ENCODE measurements around the gene WIZ.

Gene WIZ

DNA sequence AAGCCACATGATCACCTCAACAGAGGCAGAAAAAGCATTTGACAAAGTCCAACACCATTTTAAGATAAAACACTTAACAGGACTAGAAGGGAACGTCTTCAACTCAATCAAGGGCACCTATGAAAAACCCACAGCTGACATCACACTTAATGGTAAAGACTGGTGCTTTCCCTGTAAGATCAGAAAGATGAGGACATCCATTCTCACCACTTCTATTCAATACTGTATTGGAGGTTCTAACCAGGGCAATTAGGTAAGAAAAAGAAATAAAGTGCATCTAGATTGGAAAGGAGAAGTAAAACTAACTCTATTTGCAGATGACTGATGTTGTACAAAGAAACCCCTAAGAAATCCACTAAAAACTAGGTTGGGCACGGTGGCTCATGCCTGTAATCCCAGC, 58.9 kb downstream of the WIZ start:
- H3K79me2 ChIP-seq (ENCODE audit: control insufficient read depth, low read length): peaks cover 46% of the 10 kb centered on the region
- H3K36me3 ChIP-seq (ENCODE audit: control insufficient read depth, low read length): peaks cover 55% of the 10 kb centered on the region
- no peak for TF ChIP-seq CTCF (IDR thresholded peaks at IDR 0.05; ENCODE audit: low read depth, low read length, poor library complexity, severe bottlenecking)
- TF ChIP-seq EZH2phosphoT487 (IDR thresholded peaks at IDR 0.05; ENCODE audit: borderline replicate concordance, low read length): no peak

DNA sequence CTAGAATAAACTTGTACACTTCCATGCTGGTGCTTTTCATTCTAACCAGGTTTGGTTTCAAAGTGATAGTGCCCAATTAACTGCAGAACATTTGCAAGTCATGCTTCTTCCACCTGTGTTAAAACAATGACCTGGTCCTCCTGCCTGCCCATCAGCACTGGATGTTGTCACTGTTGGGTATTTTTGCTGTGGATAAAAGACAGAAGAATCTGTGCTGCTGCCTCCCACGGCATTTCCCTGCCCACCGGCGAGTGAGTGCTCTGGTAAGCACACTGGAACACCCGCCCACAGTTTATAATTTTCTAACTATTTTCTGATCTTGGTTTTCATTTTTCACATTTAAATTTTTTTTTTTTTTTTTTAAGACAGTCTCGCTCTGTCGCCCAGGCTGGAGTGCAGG, 67.9 kb downstream of the WIZ start:
- Histone ChIP-seq H3K79me2 (ENCODE audit: control insufficient read depth, low read length) (peaks cover 46% of the 10 kb centered on the region), H3K9me2 (replicated peaks; ENCODE audit: control insufficient read depth, low read length) (no peaks in the 10 kb centered on the region), H3K36me3 (ENCODE audit: control insufficient read depth, low read length) (peaks cover 27% of the 10 kb centered on the region), H3F3A (ENCODE audit: control insufficient read depth, insufficient read depth) (peaks cover 30% of the 10 kb centered on the region), H4K20me1 (ENCODE audit: control insufficient read depth, insufficient read depth, low read depth, low read length) (peaks cover 5% of the 10 kb centered on the region; the same call in 1 of the 2 replicates), H3K4me3 (ENCODE audit: low read length) (no peak overlapping the region), H3K4me2 (ENCODE audit: low read length) (peak overlapping the region; percentile 69; the same call in 1 of the 2 replicates), H3K9me3 (ENCODE audit: control insufficient read depth, insufficient read depth, low read length) (no peaks in the 10 kb centered on the region), H3K4me1 (ENCODE audit: control insufficient read depth, low read length) (peaks cover 29% of the 10 kb centered on the region), H3K27me3 (ENCODE audit: control insufficient read depth, low read length) (no peaks in the 10 kb centered on the region), H3K27ac (ENCODE audit: low read depth, low read length) (peak overlapping the region; percentile 9; the same call in 1 of the 2 replicates)
- TF ChIP-seq CTCF (IDR thresholded peaks at IDR 0.05; ENCODE audit: low read depth, low read length, poor library complexity, severe bottlenecking) (no peak), EZH2phosphoT487 (IDR thresholded peaks at IDR 0.05; ENCODE audit: borderline replicate concordance, low read length) (no peak)

More for the DNA sequence above, 58.9 kb downstream of the WIZ start:
- Histone ChIP-seq H3K27ac (ENCODE audit: low read depth, low read length) (no peak overlapping the region), H3F3A (ENCODE audit: control insufficient read depth, insufficient read depth) (0 out of 2 replicates have a peak, but pooled peaks cover 3% of the 10 kb centered on the region), H3K4me3 (ENCODE audit: low read length) (no peak overlapping the region), H3K9me3 (ENCODE audit: control insufficient read depth, insufficient read depth, low read length) (no peaks in the 10 kb centered on the region), H3K4me1 (ENCODE audit: control insufficient read depth, low read length) (no peaks in the 10 kb centered on the region), H3K4me2 (ENCODE audit: low read length) (no peak overlapping the region), H3K9me2 (replicated peaks; ENCODE audit: control insufficient read depth, low read length) (no peaks in the 10 kb centered on the region), H3K27me3 (ENCODE audit: control insufficient read depth, low read length) (no peaks in the 10 kb centered on the region), H4K20me1 (ENCODE audit: control insufficient read depth, insufficient read depth, low read depth, low read length) (peaks cover 4% of the 10 kb centered on the region; the same call in 1 of the 2 replicates)

- H3K4me2 ChIP-seq (ENCODE audit: low read length): peak overlapping the region; percentile 69
- peaks cover 30% of the 10 kb centered on the region for H3F3A ChIP-seq (ENCODE audit: control insufficient read depth, insufficient read depth)
- H3K36me3 ChIP-seq (ENCODE audit: control insufficient read depth, low read length): peaks cover 29% of the 10 kb centered on the region
- no peaks in the 10 kb centered on the region for H3K9me3 ChIP-seq (ENCODE audit: control insufficient read depth, insufficient read depth, low read length)
- peak overlapping the region; percentile 9; the same call in 1 of the 2 replicates for H3K27ac ChIP-seq (ENCODE audit: low read depth, low read length)
- peaks cover 34% of the 10 kb centered on the region for H3K4me1 ChIP-seq (ENCODE audit: control insufficient read depth, low read length)
- peak overlapping the region; percentile 95 for H3K4me3 ChIP-seq (ENCODE audit: low read length)
- H3K27me3 ChIP-seq (ENCODE audit: control insufficient read depth, low read length): no peaks in the 10 kb centered on the region
- peaks cover 47% of the 10 kb centered on the region for H3K79me2 ChIP-seq (ENCODE audit: control insufficient read depth, low read length)
- no peaks in the 10 kb centered on the region for H3K9me2 ChIP-seq (replicated peaks; ENCODE audit: control insufficient read depth, low read length)
- H4K20me1 ChIP-seq (ENCODE audit: control insufficient read depth, insufficient read depth, low read depth, low read length): peaks cover 7% of the 10 kb centered on the region; the same call in 1 of the 2 replicates
- TF ChIP-seq CTCF (IDR thresholded peaks at IDR 0.05; ENCODE audit: low read depth, low read length, poor library complexity, severe bottlenecking) (no peak), EZH2phosphoT487 (IDR thresholded peaks at IDR 0.05; ENCODE audit: borderline replicate concordance, low read length) (no peak)
These were observed 68.3 kb downstream of the WIZ start for GRCh38 chr19:15381429-15381828.

Measured in DOHH2 (cell line).